Left lung (tissue), 10 donors: ENCODE results near the gene KMT2B. TPM values are rescaled to one million over a fixed set of nuclear protein-coding genes. Genes with fewer than 3 reads are reported as not detected.
A peak's percentile ranks its signal among the peaks of the same experiment; 100 is the strongest.

Source experiments
- ATAC-seq: fragments of 200-7000 bp; cut with Tn5 transposase; one replicate; pipeline ENCODE4 v1.9.1; 2020; ENCODE audit warnings: moderate library complexity
- DNase-seq, 4 donors: peaks; one replicate each; pipeline ENCODE4 v3.0.0-alpha.2; 2013 to 2020
- H3K27ac ChIP-seq, 2 donors: fragments of 200-600 bp; sonication (generic) in 1 of 2; one replicate each; pipeline versions ENCODE4 v1.5.0 to v1.8.0; 2020 to 2021
- H3K27me3 ChIP-seq, 2 donors: fragments of 200-600 bp; sonication (generic) in 1 of 2; one replicate each; pipeline versions ENCODE4 v1.5.0 to v1.8.0; 2020 to 2021
- H3K36me3 ChIP-seq, 2 donors: fragments of 200-600 bp; sonication (generic) in 1 of 2; one replicate each; pipeline versions ENCODE4 v1.5.0 to v1.8.0; 2020 to 2021
- H3K4me1 ChIP-seq, 2 donors: fragments of 200-600 bp; one replicate each; pipeline ENCODE4 v1.8.0; 2021
- H3K4me3 ChIP-seq, 2 donors: fragments of 200-600 bp; sonication (generic) in 1 of 2; one replicate each; pipeline versions ENCODE4 v1.5.0 to v1.8.0; 2020 to 2021; ENCODE audit warnings: mild to moderate bottlenecking in 1 of 2
- H3K9me3 ChIP-seq, 2 donors: fragments of 200-600 bp; sonication (generic) in 1 of 2; one replicate each; pipeline versions ENCODE4 v1.5.0 to v1.8.0; 2020 to 2021
- CTCF ChIP-seq, 2 donors: fragments of 200-600 bp; sonication (generic) in 1 of 2; IDR thresholded peaks; one replicate each; pipeline versions ENCODE4 v1.5.0 to v1.8.0; 2021; ENCODE audit warnings: antibody characterized with exemption in 2 of 2
- intact Hi-C, 2 donors: fragments of 100-400 bp; cut with DNase I; formaldehyde crosslinking; loops; one replicate each; pipeline versions ENCODE4 v1.11.2 to v1.14.2; 2022
- polyA plus RNA-seq, 6 donors: library from polyadenylated mRNA; unstranded; fragments of 120-200 nt; gene quantifications; one replicate each; pipeline ENCODE4 v1.2.1, GENCODE V29; 2013; ENCODE audit not compliant: insufficient read length in 6 of 6
- total RNA-seq, 2 donors: library from RNA; stranded (reverse); fragmentation: NEBNext Ultra II Directional; extraction: Animal tissue kit (Norgen Biotek cat#: 25700); gene quantifications; one replicate each; pipeline ENCODE4 v1.2.1, GENCODE V29; 2021
- donor health status: DM: no; HTN: yes; CAD: no.
- donor health status: DM: no; HTN: no; CAD: no.

The KMT2B gene
- total and polyA plus RNA-seq, 8 donors: 27.9 to 39.1 (median 33.9) TPM

DNA sequence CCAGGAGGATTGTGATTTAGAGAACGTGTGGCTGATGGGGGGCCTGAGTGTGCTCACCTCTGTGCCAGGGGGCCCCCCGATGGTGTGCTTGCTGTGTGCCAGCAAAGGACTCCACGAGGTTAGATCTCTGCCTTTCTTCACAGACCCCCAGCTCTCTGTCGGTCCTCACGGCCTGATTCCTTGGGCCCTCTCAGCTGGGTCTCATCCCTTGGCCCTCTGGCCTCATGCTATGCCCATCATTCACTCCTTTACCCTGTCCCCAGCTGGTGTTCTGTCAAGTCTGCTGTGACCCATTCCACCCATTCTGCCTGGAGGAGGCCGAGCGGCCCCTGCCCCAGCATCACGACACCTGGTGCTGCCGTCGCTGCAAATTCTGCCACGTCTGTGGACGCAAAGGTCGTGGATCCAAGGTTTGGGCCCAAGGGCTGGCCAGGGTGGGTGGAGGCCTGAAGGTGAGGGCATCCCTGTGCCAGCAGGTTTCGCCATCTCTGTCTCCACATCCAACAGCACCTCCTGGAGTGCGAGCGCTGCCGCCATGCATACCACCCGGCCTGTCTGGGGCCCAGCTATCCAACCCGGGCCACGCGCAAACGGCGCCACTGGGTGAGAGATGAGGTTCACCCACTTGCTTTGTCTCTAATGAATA lies 7.5 kb downstream of the KMT2B start:
- intact Hi-C loops: no loop called here
- Histone ChIP-seq H3K36me3 (peaks cover 0 to 99% of the 10 kb centered on the region in 2 donors), H3K9me3 (no peaks in the 10 kb centered on the region), H3K4me1 (no peaks in the 10 kb centered on the region), H3K27ac (no peak overlapping the region), H3K27me3 (no peaks in the 10 kb centered on the region), H3K4me3 (no peak overlapping the region)
- TF ChIP-seq CTCF (IDR thresholded peaks at IDR 0.05): no peak
- DNase-seq (peak in 1 of 4 donors; percentile 78), ATAC-seq (no peak)

- TF ChIP-seq CTCF (IDR thresholded peaks at IDR 0.05): no peak
- intact Hi-C loops: no loop called here
- no peak overlapping the region for H3K27ac ChIP-seq
- no peak for ATAC-seq
- no peaks in the 10 kb centered on the region for H3K9me3 ChIP-seq
- H3K4me3 ChIP-seq: no peak overlapping the region
- no peak for DNase-seq
- H3K27me3 ChIP-seq: no peaks in the 10 kb centered on the region
- no peaks in the 10 kb centered on the region for H3K4me1 ChIP-seq
- peaks cover 0 to 100% of the 10 kb centered on the region in 2 donors for H3K36me3 ChIP-seq
Observed at GRCh38 chr19:35727053-35727955, 9.5 kb downstream of the KMT2B start.

GRCh38 chr19:35727956-35728706 lies 10.3 kb downstream of the KMT2B start:
- Histone ChIP-seq H3K27me3 (no peaks in the 10 kb centered on the region), H3K9me3 (no peaks in the 10 kb centered on the region), H3K4me3 (no peak overlapping the region), H3K36me3 (peaks cover 0 to 100% of the 10 kb centered on the region in 2 donors), H3K4me1 (no peaks in the 10 kb centered on the region), H3K27ac (no peak overlapping the region)
- no peak for DNase-seq
- ATAC-seq: no peak
- intact Hi-C loops: no loop called here
- no peak for TF ChIP-seq CTCF (IDR thresholded peaks at IDR 0.05)

GRCh38 chr19:35729021-35729420 lies 11.2 kb downstream of the KMT2B start:
- DNase-seq (no peak), ATAC-seq (no peak)
- H3K9me3 ChIP-seq: no peaks in the 10 kb centered on the region
- H3K27ac ChIP-seq: no peak overlapping the region
- TF ChIP-seq CTCF (IDR thresholded peaks at IDR 0.05): no peak
- no peaks in the 10 kb centered on the region for H3K4me1 ChIP-seq
- H3K27me3 ChIP-seq: no peaks in the 10 kb centered on the region
- H3K4me3 ChIP-seq: no peak overlapping the region
- H3K36me3 ChIP-seq: peaks cover 0 to 100% of the 10 kb centered on the region in 2 donors
- intact Hi-C loops: no loop called here

GRCh38 chr19:35729763-35730162 lies 12.0 kb downstream of the KMT2B start:
- H3K36me3 ChIP-seq: peaks cover 0 to 100% of the 10 kb centered on the region in 2 donors
- H3K4me1 ChIP-seq: no peaks in the 10 kb centered on the region
- no peak for TF ChIP-seq CTCF (IDR thresholded peaks at IDR 0.05)
- H3K9me3 ChIP-seq: no peaks in the 10 kb centered on the region
- no peaks in the 10 kb centered on the region for H3K27me3 ChIP-seq
- H3K27ac ChIP-seq: no peak overlapping the region
- intact Hi-C loops: no loop called here
- H3K4me3 ChIP-seq: no peak overlapping the region
- ATAC-seq (no peak), DNase-seq (no peak)
